UCSD-AML1 (cell line): ENCODE results near the gene C16orf89.

Source experiments
- DNase-seq: peaks from one replicate; lab custom pipeline; 2025; ENCODE audit not compliant: unreplicated experiment; lab: John Stamatoyannopoulos, UW

Gene C16orf89

DNA sequence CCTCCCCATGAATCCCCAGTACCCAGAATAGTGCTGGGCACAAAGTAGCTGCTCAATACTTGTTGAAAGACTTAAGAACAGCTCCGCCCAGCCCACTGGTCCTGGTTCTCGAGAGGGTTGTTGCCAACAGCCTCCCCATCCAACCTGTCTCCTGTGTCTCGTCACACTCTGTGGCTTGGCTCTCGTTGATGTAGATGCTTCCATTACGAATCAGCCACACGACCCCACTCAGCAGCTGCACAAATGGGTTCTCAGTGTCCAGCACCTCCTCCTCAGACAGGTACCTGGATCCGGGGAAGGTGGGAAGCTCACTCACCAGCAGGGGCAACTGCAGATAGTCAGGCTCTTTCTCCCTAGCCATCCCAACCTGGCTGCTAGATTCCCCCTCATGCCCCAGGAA, 34.2 kb downstream of the C16orf89 start:
- DNase-seq = no peak

DNA sequence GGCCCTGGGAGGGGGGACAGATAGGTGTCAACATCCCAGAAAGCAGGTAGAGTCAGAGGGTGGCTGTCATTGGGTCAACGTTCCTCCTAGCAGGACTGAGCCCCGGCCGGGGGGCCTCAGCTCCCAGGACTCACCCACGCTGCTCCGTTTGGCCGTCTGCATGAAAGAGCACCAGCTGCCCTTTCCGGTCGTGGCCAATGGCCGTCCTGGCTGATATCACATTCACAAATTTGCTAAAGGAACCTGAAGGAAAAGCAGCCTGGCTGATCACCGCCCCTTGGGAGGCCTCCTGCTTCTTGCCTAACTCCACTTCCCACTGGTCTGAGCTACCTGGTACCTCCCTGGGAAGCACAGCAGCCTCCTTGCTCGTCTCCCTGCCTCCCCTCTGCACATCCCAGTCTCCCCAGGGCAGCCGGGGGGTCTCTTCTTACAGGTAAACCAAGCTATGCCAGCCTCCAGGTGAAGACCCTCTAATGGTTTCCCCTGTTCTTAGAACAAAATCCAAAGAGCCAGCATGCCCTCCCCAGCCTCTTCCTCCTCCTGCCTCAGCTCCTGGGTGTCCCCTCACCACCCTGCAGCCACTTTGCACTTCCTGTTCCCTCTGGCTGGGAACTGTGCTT, 35.4 kb downstream of the C16orf89 start:
- DNase-seq = no peak

DNA sequence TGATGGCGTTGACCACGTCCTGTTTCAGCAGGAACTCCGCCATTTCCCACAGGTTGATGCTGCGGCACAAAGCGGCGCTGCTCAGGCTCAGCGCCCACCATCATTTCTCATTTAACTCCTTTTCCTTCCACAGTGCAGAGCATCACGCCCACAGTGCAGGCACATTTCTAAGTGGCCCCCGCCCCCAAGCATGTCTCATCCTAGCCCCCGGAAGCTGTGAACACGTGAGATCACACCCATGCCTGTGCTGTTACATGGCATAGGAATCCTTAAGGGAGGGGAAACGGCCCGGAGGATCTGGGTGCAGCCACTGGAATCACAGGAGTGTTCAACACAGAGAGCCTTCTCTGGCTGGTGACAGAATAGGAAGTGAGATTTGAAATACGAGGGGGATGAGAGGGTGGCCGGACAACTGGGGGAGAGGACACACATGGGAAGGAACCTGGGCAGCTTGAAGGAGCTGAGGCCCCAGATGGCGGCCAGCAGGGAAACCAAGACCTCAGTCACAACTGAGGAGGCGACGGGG, 36.7 kb downstream of the C16orf89 start:
- no peak for DNase-seq

DNA sequence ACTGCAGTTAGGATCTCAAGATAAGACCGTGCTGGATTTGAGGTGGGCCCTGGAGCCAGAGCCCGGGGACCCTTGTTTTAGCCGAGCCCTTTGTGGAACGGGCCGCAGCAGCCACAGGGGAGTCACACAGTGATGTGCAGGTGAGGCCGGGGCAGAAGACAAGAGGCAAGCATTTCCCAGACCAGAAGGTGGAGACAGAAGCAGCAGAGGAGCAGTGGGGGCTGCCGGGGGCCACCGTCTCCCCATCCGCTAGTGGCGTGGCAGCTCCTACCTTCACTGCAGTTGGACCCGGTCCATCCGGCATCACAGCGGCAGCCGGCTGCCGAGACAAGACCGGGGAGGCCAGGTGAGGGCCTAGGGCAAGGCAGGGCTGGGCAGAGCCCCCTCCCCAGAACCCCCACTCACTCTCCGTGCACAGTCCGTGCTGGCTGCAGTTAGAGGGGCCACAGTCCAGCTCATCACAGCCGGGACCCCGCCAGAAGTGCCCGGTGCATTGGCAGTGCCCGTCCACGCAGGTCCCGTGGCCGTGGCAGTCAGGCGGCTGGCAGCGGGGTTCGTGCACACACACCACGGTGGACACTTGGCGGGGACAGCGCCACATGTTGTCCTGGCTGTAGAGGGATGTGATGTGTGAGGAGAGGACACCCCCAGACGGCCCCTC, 38.1 kb downstream of the C16orf89 start:
- no peak for DNase-seq

DNA sequence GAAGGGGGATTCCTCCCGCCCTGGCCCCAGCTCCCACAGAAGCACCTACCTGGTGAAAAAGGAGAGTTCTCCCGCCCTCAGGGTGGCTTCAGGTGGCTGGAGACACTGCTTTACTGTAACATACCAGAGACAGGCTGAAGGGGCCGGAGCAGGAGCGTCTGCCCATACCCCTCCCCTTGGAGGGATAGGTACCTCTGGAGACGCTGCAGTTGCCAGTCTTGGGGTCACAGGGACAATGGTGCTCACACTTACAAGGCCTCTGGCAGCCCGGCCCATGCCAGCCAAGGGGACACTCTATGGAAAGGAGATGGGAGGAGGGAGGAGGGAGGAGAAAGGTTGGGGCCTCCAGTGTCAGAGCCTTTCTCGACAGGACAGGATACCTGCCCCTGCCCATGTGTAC, 38.7 kb downstream of the C16orf89 start:
- no peak for DNase-seq

DNA sequence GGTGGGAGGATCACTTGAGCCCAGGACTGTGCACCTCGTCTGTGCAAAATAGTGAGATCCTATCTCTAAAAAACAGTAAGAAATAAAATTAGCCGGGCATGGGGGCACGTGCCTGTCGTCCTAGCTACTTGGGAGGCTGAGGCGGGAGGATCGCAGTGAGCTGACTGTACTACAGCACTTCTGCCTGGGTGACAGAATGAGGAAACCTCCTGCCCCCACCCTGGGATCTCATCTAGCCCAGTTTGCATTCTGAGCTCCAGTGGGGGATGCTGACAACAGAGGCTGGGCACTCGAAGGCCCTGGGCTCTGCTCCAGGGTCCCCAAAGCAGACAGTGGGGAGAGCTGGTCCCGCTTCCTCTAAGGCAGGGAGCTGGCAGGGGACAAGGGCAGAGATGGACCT, 39.1 kb downstream of the C16orf89 start:
- no peak for DNase-seq

DNA sequence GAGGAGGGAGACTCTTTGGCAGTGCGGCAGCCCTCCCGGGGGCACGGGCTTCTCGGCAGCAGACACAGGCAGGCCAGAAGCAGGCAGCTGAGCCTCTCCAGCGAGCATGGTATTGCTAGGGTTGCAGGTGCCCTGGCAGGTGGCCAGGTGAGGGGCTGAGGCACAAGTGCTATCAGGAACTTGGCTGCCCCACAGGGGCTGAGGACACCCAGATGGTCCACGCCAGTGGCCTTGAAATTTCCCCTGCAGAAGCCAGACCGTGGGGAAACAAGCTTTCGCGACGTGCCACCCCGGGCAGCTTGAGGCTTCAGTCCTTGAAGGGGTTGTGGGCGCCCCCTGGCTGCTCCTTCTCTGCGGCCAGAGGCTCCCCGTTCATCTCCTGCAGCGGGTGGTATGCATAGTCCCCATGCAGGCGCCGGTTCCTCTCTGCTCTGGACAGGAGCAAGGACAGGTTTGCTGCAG, 40.6 kb downstream of the C16orf89 start:
- peak; percentile 29 for DNase-seq

DNA sequence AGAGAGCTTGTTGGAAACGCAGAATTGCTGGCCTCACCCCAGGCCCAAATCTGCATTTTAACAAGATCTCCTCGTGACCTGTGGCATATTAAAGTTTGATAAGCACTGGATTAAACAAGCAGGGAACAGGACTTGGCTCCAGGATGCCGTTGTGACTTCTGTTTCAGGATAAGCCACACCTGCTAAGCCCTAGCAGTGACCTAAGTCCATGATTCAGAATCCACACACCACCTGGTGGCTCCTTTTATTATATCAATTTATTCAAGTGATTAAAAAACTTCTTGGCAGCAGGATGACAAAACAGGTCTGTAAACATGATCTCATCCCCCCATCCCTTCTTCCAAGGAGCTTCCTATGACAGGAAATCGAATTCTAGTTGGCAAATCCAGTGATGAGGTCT, 41.1 kb downstream of the C16orf89 start:
- no peak for DNase-seq

DNA sequence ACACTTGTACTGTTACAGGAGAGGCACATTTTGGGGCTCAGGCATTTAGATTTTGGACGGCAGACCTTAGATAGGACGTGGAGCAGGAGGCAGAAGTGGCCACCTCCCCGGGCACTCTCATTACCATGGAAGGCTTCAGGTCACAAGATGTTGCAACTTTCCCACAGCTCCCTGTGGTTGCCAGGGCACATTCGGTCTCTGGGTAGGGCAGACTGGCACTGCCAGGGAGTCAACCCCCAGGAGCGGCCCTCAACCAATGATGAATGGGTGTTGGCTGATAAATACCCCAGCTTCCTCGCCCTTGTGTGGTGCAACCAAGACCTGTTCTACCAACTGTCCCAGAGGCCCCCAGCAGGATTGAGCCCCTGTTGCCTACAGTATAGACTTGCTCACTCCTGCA, 43.2 kb downstream of the C16orf89 start:
- DNase-seq = no peak

DNA sequence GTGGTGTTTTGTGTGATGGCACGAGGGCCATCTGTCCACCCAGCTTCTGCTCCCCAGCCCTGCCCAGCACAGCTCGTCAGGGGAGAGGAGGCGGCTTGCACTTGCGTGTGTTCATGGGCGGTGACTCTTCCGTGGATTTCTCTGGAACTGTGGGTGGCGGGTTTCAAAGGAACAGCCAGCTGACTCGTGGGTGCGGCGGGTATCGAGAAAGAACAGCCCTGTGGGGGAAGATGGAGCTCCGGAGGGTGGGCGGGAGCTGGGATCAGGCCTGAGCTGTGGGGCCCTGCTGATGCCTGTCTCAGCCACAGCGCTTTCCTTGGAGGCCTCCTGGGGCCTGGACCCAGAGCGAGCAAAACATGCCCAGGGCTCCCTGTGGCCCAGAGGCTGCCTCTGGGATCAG, 45.2 kb downstream of the C16orf89 start:
- DNase-seq = no peak

DNA sequence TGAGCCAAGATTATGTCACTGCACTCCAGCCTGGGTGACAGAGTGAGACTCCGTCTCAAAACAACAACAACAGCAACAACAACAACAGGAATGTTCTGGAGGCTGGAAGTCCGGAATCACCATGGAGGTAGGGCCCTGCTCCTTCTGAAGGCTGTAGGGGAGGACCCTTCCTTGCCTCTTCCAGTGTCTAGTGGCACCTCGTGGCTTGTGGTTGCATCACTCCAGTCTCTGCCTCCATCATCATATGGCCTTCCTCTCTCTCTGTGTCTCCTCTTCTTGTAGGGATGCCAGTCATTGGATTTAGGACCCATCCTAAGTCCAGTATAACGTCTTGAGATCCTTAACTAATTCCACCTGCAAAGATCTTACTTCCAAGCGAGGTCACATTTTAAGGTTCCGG, 46.0 kb downstream of the C16orf89 start:
- DNase-seq = peak; percentile 19

DNA sequence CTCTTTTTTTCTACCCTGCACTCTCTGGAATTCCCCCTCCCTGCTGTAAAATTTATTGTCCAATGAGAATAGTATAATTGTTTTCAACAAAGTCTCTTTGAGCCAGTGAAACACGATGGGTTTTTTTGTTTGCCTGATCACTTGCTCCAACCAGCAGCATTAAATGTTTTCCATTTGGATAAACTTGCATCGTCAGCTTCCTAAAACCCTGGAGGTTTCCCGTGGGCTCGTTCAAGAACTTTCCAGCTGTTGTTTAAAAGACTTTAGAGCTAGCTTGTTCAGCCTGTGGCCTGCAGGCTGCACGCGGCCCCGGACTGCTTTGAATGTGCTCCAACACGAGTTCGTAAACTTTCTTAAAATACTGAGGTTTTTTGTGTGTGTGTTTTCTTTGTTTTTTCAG, 47.0 kb downstream of the C16orf89 start:
- DNase-seq = no peak

DNA sequence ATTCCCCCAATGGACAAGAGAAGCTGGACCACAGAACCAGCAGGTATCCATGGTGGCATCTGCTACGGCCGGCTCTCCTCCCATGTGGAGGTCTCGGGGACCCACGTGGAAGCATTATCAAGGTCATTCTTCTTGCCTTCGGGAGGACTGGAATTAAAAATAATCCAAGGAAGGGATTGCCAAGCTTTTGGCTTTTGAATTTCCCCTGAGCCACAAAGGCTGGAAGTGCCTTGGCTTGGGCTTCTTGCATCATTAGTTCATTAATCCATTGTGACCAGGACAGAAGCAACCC, 48.1 kb downstream of the C16orf89 start:
- DNase-seq = no peak

DNA sequence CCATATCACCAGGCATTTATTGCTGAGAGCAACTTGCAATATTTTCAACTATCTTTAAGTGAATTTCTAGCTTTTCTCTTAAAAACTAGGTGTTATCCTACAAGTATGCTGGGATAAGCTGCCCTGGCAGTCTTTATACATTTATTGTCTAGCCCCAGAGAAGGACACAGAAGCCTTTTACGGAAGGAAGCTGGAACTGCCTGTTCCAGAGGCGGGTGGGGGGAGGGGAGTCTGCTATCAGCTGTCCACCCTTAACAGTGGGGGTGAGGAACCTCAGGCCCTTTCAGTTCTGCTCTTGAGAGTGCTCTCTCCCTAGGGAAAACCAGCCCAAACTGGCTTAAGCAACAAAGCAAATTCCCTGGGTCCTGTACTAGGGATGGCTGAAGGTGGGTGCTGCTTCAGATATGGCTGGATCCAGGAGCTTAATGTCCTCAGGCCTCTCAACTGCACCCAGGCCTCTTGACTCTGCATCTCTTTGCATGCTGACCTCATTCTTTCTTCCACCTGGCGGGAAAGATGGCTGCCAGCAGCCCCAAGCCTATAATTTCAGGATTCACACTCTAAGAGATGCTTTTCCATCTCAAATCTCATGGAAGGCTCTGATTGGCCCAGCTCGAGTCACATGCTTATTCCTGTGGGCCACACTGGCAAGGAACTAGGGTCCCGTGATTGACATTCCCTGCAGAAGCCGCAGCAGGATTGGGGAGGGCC, 48.6 kb downstream of the C16orf89 start:
- DNase-seq = no peak

DNA sequence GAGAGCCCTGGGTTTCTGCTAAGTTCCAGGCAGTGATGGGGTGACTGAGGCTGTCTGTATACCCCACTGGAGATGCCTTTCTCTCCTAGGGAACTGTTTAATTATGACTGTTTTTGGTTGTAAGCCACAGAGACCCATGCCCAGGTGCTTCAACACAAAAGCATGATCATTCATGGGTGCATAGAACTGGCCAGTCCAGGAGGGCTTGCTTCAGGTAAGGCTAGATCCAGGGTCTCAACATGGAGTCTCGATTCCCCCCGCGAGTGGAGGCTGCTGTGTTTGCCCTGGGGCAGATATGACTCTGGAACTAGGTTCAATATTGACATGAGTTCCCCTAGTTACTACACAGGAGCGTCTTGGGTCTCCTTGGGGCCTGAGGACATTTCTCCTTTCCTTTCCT, 49.9 kb downstream of the C16orf89 start:
- no peak for DNase-seq

DNA sequence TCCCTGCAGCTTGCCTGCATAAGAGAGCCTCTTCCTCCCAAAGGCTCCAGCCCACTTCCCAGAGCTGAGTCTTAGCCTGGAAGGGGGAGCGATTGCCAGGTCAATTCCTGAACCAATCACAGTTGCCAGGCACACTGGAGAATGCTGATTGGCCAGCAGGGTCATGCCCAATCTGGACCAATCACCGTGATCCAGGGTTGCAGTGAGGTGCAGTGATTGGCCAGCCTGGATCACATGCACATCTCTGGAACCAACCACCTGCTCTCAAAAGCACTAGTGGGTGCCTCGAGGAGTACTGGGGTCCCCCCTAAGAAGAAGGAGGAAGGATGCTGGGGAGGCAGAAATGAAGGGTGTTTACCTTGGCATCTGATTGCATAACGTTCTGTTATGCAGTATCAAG, 50.4 kb downstream of the C16orf89 start:
- DNase-seq = no peak

DNA sequence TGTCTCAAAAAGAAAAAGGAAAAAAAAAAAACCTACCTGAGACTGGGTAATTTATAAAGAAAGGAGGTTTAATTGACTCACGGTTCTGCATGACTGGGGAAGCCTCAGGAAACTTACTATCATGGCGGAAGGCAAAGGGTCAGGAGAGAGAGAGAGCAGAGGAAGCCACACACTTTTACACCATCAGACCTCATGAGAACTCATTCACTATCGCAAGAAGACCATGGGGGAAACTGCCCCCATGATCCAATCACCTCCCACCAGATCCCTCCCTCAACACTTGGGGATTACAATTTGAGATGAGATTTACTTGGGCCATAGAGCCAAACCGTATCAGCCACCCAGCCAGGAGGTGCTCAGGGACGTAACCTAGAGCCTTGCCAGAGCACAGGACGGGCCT, 52.9 kb downstream of the C16orf89 start:
- DNase-seq = no peak

DNA sequence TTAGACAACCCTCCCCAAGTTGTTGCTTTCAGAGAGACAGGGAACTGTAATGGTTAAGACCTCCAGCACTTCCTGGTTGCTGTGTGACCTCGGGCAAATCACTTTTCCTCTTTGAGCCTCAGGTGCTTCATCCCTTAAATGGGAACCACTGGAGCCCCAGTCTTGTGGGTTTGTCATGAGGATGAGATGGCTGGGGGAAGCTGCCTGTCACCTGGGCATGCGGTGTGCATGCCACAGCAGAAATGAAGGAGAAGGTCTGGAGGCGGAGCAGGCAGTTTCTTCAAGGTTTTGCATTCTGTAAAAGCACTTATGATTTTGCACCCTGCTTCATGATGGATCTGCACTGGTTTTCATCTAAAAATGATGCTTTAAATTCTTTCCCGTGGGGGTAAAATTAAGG, 54.1 kb downstream of the C16orf89 start:
- no peak for DNase-seq

DNA sequence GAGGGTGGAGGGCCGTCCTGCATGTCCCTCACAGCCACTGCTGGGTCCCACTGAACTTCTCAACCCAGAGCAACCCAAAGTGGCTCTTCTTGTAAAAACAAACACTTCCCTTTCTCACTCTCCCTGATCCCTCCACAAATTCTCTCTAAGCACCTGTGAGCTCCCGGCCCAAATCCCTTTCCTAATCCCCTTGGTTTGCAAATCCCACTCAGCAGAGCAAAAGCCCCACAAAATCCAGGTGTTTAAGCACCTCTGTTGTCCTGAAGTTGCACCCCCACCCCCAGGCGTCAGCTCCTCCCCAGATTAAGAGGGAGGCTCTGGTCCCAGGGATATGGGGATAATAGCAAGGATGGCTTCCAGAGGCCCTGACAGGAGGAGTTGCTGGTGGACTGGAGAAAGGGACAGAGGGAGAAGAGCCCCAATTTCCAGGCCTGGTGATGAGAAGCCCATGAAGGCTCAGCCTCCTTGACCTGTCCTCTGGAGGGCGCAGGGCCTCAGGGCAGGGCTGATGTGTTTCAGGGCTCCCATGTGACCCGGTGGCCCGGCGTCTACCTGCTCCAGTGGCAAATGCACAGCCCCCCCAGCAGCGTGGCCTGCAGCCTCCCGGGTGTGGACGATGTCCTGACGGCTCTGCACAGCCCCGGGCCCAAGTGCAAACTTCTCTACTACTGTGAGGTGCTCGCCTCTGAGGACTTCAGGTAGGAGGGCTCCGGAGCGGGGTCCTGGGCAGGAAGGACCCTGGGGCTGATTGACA, 55.0 kb downstream of the C16orf89 start:
- DNase-seq = no peak

DNA sequence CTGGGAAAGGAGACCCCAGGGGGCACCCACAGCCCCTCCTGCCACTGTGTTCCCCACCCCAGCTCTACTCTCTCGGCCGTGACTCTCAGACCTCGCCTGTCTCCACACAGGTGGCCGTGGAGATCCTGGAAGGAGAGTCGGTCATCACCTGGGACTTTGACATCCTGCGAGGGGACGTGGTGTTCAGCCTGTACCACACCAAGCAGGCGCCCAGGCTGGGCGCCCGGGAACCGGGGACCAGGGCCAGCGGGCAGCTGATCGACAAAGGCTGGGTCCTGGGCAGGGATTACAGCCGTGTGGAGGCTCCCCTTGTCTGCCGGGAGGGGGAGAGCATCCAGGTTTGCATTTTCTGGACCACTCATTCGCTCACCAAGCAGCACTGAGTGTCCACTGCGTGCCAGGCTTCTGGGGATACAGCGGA, 57.4 kb downstream of the C16orf89 start:
- no peak for DNase-seq

DNA sequence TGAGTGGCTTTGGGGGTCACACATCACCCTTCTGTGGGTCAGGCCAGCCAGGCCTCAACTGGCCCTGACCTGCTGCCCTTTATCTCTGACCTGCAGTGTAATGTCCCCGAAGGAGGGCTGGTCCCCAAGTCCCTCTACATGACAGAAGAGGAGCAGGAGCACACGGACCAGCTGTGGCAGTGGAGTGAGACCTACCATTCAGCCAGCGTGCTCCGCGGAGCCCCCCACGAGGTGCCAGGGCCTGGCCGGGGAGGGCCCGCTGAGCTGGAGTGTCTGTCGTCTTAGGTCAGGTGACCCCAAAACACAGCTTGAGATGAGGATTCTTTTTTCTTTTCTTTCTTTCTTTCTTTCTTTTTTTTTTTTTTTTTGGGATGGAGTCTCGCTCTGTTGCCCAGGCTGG, 58.5 kb downstream of the C16orf89 start:
- DNase-seq = no peak
